Left lung (tissue), 10 donors: ENCODE measurements around the gene SLCO4A1. TPM values are rescaled to one million over a fixed set of nuclear protein-coding genes. Genes with fewer than 3 reads are reported as not detected.

Source experiments
- ATAC-seq: fragments of 200-7000 bp; cut with Tn5 transposase; one replicate; pipeline ENCODE4 v1.9.1; 2020; ENCODE audit warnings: moderate library complexity
- DNase-seq, 4 donors: peaks; one replicate each; pipeline ENCODE4 v3.0.0-alpha.2; 2013 to 2020
- H3K27ac ChIP-seq, 2 donors: fragments of 200-600 bp; sonication (generic) in 1 of 2; one replicate each; pipeline versions ENCODE4 v1.5.0 to v1.8.0; 2020 to 2021
- H3K27me3 ChIP-seq, 2 donors: fragments of 200-600 bp; sonication (generic) in 1 of 2; one replicate each; pipeline versions ENCODE4 v1.5.0 to v1.8.0; 2020 to 2021
- H3K36me3 ChIP-seq, 2 donors: fragments of 200-600 bp; sonication (generic) in 1 of 2; one replicate each; pipeline versions ENCODE4 v1.5.0 to v1.8.0; 2020 to 2021
- H3K4me1 ChIP-seq, 2 donors: fragments of 200-600 bp; one replicate each; pipeline ENCODE4 v1.8.0; 2021
- H3K4me3 ChIP-seq, 2 donors: fragments of 200-600 bp; sonication (generic) in 1 of 2; one replicate each; pipeline versions ENCODE4 v1.5.0 to v1.8.0; 2020 to 2021; ENCODE audit warnings: mild to moderate bottlenecking in 1 of 2
- H3K9me3 ChIP-seq, 2 donors: fragments of 200-600 bp; sonication (generic) in 1 of 2; one replicate each; pipeline versions ENCODE4 v1.5.0 to v1.8.0; 2020 to 2021
- CTCF ChIP-seq, 2 donors: fragments of 200-600 bp; sonication (generic) in 1 of 2; IDR thresholded peaks; one replicate each; pipeline versions ENCODE4 v1.5.0 to v1.8.0; 2021; ENCODE audit warnings: antibody characterized with exemption in 2 of 2
- intact Hi-C, 2 donors: fragments of 100-400 bp; cut with DNase I; formaldehyde crosslinking; loops; one replicate each; pipeline versions ENCODE4 v1.11.2 to v1.14.2; 2022
- polyA plus RNA-seq, 6 donors: library from polyadenylated mRNA; unstranded; fragments of 120-200 nt; gene quantifications; one replicate each; pipeline ENCODE4 v1.2.1, GENCODE V29; 2013; ENCODE audit not compliant: insufficient read length in 6 of 6
- total RNA-seq, 2 donors: library from RNA; stranded (reverse); fragmentation: NEBNext Ultra II Directional; extraction: Animal tissue kit (Norgen Biotek cat#: 25700); gene quantifications; one replicate each; pipeline ENCODE4 v1.2.1, GENCODE V29; 2021
- donor health status: DM: no; HTN: yes; CAD: no.
- donor health status: DM: no; HTN: no; CAD: no.

Gene SLCO4A1
- total and polyA plus RNA-seq, 8 donors: 0.20 to 47.2 (median 0.60) TPM

DNA sequence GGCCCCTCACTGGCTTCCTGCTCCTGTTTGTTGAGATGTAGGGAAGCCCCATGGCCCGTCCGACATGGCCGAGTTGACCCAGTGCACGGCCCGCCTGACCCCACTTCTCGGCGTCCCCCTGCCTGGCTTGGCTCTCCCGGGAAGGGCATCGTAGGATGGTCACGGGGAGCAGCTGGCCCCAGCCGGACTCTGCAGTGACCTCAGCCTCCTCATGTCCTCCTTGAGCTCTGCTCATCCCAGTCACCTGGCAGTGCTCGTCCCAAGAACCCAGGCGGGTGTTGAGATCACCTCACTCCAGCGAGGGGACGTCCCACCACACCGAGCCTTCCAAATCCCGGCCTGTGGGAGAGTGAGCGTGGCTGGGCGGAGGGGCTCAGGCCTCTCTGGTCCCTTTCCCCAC is 15.7 kb downstream of the SLCO4A1 start:
- TF ChIP-seq CTCF (IDR thresholded peaks at IDR 0.05): no peak
- ATAC-seq (no peak), DNase-seq (no peak)
- H3K9me3 ChIP-seq: no peaks in the 10 kb centered on the region
- intact Hi-C loops: no loop called here
- H3K27ac ChIP-seq: no peak overlapping the region
- H3K27me3 ChIP-seq: peaks cover 0 to 4% of the 10 kb centered on the region in 2 donors
- no peak overlapping the region for H3K4me3 ChIP-seq
- H3K36me3 ChIP-seq: peaks cover 0 to 78% of the 10 kb centered on the region in 2 donors
- peaks cover 2 to 39% of the 10 kb centered on the region in 2 donors for H3K4me1 ChIP-seq

DNA sequence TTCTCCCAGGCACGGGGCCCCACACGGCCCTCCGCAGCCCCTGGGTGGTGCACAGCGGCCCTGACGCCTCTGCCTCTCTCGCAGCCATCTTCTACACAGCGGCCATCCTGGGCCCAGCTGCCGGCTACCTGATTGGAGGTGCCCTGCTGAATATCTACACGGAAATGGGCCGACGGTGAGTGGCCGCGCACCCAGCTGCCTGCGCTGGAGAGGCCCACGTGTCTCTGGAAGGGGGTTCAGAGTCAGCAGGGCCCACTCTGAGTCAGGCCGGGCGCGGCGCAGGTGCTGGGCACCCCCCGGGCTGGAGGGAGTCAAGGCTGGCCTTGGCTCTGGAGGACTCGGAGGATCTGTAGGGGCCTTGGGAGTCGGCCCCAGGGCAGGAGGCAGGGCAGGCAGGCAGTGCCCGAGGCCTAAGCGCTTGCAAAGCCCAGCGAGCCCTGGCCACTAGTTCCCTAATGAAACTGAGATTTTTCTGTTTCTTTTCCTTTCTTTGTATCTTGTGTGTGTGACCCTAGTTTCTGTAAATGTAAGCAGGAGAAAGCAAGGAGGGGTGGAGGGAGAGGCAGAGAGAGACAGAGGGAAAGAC is 16.4 kb downstream of the SLCO4A1 start:
- intact Hi-C loops: no loop called here
- H3K4me3 ChIP-seq: no peak overlapping the region
- DNase-seq: no peak
- peaks cover 0 to 85% of the 10 kb centered on the region in 2 donors for H3K36me3 ChIP-seq
- peaks cover 0 to 39% of the 10 kb centered on the region in 2 donors for H3K4me1 ChIP-seq
- no peaks in the 10 kb centered on the region for H3K9me3 ChIP-seq
- TF ChIP-seq CTCF (IDR thresholded peaks at IDR 0.05): no peak
- H3K27ac ChIP-seq: no peak overlapping the region
- peaks cover 0 to 4% of the 10 kb centered on the region in 2 donors for H3K27me3 ChIP-seq
- no peak for ATAC-seq

GRCh38 chr20:62659488-62660239 is 17.4 kb downstream of the SLCO4A1 start:
- intact Hi-C loops: no loop called here
- no peak for TF ChIP-seq CTCF (IDR thresholded peaks at IDR 0.05)
- Histone ChIP-seq H3K4me1 (peaks cover 0 to 39% of the 10 kb centered on the region in 2 donors), H3K27ac (no peak overlapping the region), H3K27me3 (peaks cover 0 to 4% of the 10 kb centered on the region in 2 donors), H3K9me3 (no peaks in the 10 kb centered on the region), H3K36me3 (peaks cover 0 to 87% of the 10 kb centered on the region in 2 donors), H3K4me3 (no peak overlapping the region)
- no peak for ATAC-seq
- no peak for DNase-seq

DNA sequence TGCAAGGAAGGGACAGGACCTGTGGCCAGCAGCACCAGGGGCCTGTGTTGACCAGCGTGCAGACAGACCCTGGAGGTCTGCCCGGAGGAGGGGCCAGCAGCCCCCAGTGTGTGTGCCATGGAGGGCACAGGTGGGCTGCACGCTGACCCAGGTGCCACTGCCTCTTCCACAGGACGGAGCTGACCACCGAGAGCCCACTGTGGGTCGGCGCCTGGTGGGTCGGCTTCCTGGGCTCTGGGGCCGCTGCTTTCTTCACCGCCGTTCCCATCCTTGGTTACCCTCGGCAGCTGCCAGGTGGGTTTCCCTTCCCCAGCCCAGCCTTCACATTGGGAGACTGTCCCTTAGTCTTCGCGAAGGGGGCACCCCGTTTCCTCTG is 17.9 kb downstream of the SLCO4A1 start:
- intact Hi-C loops: no loop called here
- H3K9me3 ChIP-seq: no peaks in the 10 kb centered on the region

More for the DNA sequence above, 17.9 kb downstream of the SLCO4A1 start:
- Histone ChIP-seq H3K27me3 (peaks cover 0 to 7% of the 10 kb centered on the region in 2 donors), H3K27ac (no peak overlapping the region), H3K4me3 (no peak overlapping the region), H3K4me1 (peaks cover 0 to 44% of the 10 kb centered on the region in 2 donors), H3K36me3 (peaks cover 0 to 91% of the 10 kb centered on the region in 2 donors)
- no peak for ATAC-seq
- no peak for DNase-seq
- TF ChIP-seq CTCF (IDR thresholded peaks at IDR 0.05): no peak
